ENCODE data around the gene E2F1. TPM values are rescaled to one million over a fixed set of nuclear protein-coding genes. Genes with fewer than 3 reads are reported as not detected.

E2F1 gene
- total RNA-seq, 1 experiment from 2014 or later = 44.2 TPM

GRCh38 chr20:33689493-33689892 lies 3.3 kb upstream of the E2F1 start (continued):
- TF ChIP-seq ATF6 (CRISPR knock-in tag; IDR thresholded peaks at IDR 0.05) = no peak
- TF ChIP-seq IRF1 (CRISPR knock-in tag; IDR thresholded peaks at IDR 0.05) = no peak
- TF ChIP-seq, protein P1, sequence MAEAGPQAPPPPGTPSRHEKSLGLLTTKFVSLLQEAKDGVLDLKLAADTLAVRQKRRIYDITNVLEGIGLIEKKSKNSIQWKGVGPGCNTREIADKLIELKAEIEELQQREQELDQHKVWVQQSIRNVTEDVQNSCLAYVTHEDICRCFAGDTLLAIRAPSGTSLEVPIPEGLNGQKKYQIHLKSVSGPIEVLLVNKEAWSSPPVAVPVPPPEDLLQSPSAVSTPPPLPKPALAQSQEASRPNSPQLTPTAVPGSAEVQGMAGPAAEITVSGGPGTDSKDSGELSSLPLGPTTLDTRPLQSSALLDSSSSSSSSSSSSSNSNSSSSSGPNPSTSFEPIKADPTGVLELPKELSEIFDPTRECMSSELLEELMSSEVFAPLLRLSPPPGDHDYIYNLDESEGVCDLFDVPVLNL (CRISPR knock-in tag; IDR thresholded peaks at IDR 0.05; ENCODE audit: borderline replicate concordance, low read depth) = no peak
- no peak for TF ChIP-seq ZNF423 (CRISPR knock-in tag; IDR thresholded peaks at IDR 0.05)
- no peak for TF ChIP-seq TP53 (CRISPR knock-in tag; IDR thresholded peaks at IDR 0.05)
- TF ChIP-seq, protein P2, sequence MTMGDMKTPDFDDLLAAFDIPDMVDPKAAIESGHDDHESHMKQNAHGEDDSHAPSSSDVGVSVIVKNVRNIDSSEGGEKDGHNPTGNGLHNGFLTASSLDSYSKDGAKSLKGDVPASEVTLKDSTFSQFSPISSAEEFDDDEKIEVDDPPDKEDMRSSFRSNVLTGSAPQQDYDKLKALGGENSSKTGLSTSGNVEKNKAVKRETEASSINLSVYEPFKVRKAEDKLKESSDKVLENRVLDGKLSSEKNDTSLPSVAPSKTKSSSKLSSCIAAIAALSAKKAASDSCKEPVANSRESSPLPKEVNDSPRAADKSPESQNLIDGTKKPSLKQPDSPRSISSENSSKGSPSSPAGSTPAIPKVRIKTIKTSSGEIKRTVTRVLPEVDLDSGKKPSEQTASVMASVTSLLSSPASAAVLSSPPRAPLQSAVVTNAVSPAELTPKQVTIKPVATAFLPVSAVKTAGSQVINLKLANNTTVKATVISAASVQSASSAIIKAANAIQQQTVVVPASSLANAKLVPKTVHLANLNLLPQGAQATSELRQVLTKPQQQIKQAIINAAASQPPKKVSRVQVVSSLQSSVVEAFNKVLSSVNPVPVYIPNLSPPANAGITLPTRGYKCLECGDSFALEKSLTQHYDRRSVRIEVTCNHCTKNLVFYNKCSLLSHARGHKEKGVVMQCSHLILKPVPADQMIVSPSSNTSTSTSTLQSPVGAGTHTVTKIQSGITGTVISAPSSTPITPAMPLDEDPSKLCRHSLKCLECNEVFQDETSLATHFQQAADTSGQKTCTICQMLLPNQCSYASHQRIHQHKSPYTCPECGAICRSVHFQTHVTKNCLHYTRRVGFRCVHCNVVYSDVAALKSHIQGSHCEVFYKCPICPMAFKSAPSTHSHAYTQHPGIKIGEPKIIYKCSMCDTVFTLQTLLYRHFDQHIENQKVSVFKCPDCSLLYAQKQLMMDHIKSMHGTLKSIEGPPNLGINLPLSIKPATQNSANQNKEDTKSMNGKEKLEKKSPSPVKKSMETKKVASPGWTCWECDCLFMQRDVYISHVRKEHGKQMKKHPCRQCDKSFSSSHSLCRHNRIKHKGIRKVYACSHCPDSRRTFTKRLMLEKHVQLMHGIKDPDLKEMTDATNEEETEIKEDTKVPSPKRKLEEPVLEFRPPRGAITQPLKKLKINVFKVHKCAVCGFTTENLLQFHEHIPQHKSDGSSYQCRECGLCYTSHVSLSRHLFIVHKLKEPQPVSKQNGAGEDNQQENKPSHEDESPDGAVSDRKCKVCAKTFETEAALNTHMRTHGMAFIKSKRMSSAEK (CRISPR knock-in tag; IDR thresholded peaks at IDR 0.05; ENCODE audit: borderline replicate concordance) = no peak
- no peak for TF ChIP-seq ZBTB21 (CRISPR knock-in tag; IDR thresholded peaks at IDR 0.05; ENCODE audit: borderline replicate concordance)
- TF ChIP-seq, protein P3, sequence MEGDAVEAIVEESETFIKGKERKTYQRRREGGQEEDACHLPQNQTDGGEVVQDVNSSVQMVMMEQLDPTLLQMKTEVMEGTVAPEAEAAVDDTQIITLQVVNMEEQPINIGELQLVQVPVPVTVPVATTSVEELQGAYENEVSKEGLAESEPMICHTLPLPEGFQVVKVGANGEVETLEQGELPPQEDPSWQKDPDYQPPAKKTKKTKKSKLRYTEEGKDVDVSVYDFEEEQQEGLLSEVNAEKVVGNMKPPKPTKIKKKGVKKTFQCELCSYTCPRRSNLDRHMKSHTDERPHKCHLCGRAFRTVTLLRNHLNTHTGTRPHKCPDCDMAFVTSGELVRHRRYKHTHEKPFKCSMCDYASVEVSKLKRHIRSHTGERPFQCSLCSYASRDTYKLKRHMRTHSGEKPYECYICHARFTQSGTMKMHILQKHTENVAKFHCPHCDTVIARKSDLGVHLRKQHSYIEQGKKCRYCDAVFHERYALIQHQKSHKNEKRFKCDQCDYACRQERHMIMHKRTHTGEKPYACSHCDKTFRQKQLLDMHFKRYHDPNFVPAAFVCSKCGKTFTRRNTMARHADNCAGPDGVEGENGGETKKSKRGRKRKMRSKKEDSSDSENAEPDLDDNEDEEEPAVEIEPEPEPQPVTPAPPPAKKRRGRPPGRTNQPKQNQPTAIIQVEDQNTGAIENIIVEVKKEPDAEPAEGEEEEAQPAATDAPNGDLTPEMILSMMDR (IDR thresholded peaks at IDR 0.05) = no peak

GRCh38 chr20:33688938-33689424 lies 2.8 kb upstream of the E2F1 start:
- H3K27ac Mint-ChIP-seq = no peak overlapping the region
- POLR2A ChIA-PET = no interaction called here
- H3K9me3 Mint-ChIP-seq = no peaks in the 10 kb centered on the region
- H3K27me3 Mint-ChIP-seq (ENCODE audit: low read depth) = peaks cover 30% of the 10 kb centered on the region
- ATAC-seq (no peak), DNase-seq (ENCODE audit: low spot score) (no peak)
- CTCF ChIA-PET = no interaction called here
- peaks cover 27% of the 10 kb centered on the region for H3K4me1 Mint-ChIP-seq
- H3K4me3 Mint-ChIP-seq = no peak overlapping the region
- H3K36me3 Mint-ChIP-seq = no peaks in the 10 kb centered on the region
- no peak for TF ChIP-seq ZNF416 (CRISPR knock-in tag; IDR thresholded peaks at IDR 0.05)
- no peak for TF ChIP-seq CBFB (CRISPR knock-in tag; IDR thresholded peaks at IDR 0.05; ENCODE audit: low read depth)
- TF ChIP-seq, protein P4, sequence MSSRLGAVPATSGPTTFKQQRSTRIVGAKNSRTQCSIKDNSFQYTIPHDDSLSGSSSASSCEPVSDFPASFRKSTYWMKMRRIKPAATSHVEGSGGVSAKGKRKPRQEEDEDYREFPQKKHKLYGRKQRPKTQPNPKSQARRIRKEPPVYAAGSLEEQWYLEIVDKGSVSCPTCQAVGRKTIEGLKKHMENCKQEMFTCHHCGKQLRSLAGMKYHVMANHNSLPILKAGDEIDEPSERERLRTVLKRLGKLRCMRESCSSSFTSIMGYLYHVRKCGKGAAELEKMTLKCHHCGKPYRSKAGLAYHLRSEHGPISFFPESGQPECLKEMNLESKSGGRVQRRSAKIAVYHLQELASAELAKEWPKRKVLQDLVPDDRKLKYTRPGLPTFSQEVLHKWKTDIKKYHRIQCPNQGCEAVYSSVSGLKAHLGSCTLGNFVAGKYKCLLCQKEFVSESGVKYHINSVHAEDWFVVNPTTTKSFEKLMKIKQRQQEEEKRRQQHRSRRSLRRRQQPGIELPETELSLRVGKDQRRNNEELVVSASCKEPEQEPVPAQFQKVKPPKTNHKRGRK (CRISPR knock-in tag; IDR thresholded peaks at IDR 0.05; ENCODE audit: borderline replicate concordance) = no peak
- no peak for TF ChIP-seq ZNF219 (CRISPR knock-in tag; IDR thresholded peaks at IDR 0.05; ENCODE audit: borderline replicate concordance)
- no peak for TF ChIP-seq ZNF317 (CRISPR knock-in tag; IDR thresholded peaks at IDR 0.05; ENCODE audit: borderline replicate concordance, low read depth)
- TF ChIP-seq, protein P5, sequence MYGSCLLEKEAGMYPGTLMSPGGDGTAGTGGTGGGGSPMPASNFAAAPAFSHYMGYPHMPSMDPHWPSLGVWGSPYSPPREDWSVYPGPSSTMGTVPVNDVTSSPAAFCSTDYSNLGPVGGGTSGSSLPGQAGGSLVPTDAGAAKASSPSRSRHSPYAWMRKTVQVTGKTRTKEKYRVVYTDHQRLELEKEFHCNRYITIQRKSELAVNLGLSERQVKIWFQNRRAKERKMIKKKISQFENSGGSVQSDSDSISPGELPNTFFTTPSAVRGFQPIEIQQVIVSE (CRISPR knock-in tag; IDR thresholded peaks at IDR 0.05; ENCODE audit: borderline replicate concordance) = no peak
- no peak for TF ChIP-seq TCF7 (CRISPR knock-in tag; IDR thresholded peaks at IDR 0.05; ENCODE audit: low read depth)
- no peak for TF ChIP-seq ELF4 (CRISPR knock-in tag; IDR thresholded peaks at IDR 0.05; ENCODE audit: low read depth)
- TF ChIP-seq USF1 (CRISPR knock-in tag; IDR thresholded peaks at IDR 0.05) = no peak
- no peak for TF ChIP-seq ZNF138 (CRISPR knock-in tag; conservative IDR thresholded peaks at IDR 0.05)
- no peak for TF ChIP-seq ZNF263 (CRISPR knock-in tag; IDR thresholded peaks at IDR 0.05; ENCODE audit: low read depth)
- TF ChIP-seq TEAD1 (CRISPR knock-in tag; IDR thresholded peaks at IDR 0.05) = no peak
- no peak for TF ChIP-seq E2F1 (CRISPR knock-in tag; IDR thresholded peaks at IDR 0.05)
- TF ChIP-seq TP53 (CRISPR knock-in tag; IDR thresholded peaks at IDR 0.05) = no peak

All from WTC11 (cell line).